ENCODE data around the gene RAP1A.
"Not testable (repeated sequence)": the region's sequence is repeated elsewhere in the genome, so short reads cannot be mapped to it uniquely, and the experiment has no call there.

Gene RAP1A

GRCh38 chr1:111671852-111672251, 52.3 kb downstream of the RAP1A start:
- DNase-seq, result no peak

GRCh38 chr1:111672331-111672730, 52.7 kb downstream of the RAP1A start:
- no peak for DNase-seq

- no peak for DNase-seq
These were observed 58.0 kb downstream of the RAP1A start for GRCh38 chr1:111677604-111678003.

GRCh38 chr1:111679541-111679940, 60.0 kb downstream of the RAP1A start:
- no peak for DNase-seq

- not testable (repeated sequence) for DNase-seq
These were observed 60.7 kb downstream of the RAP1A start for GRCh38 chr1:111680212-111680800.

- DNase-seq, result not testable (repeated sequence)
These were observed 65.9 kb downstream of the RAP1A start for GRCh38 chr1:111685293-111686153.

GRCh38 chr1:111690306-111690617, 70.7 kb downstream of the RAP1A start:
- DNase-seq, result no peak

GRCh38 chr1:111691886-111692285, 72.3 kb downstream of the RAP1A start:
- no peak for DNase-seq

GRCh38 chr1:111695801-111696200, 76.2 kb downstream of the RAP1A start:
- no peak for DNase-seq

- no peak for DNase-seq
These were observed 76.7 kb downstream of the RAP1A start for GRCh38 chr1:111696330-111696729.

GRCh38 chr1:111699268-111699667, 79.7 kb downstream of the RAP1A start:
- DNase-seq, result no peak

- no peak for DNase-seq
These were observed 83.0 kb downstream of the RAP1A start for GRCh38 chr1:111702504-111703050.

GRCh38 chr1:111704240-111704639, 84.7 kb downstream of the RAP1A start:
- DNase-seq, result no peak

GRCh38 chr1:111704776-111705175, 85.2 kb downstream of the RAP1A start:
- no peak for DNase-seq

GRCh38 chr1:111705841-111706240, 86.3 kb downstream of the RAP1A start:
- no peak for DNase-seq

GRCh38 chr1:111706921-111707320, 87.3 kb downstream of the RAP1A start:
- DNase-seq, result no peak

GRCh38 chr1:111707906-111708305, 88.3 kb downstream of the RAP1A start:
- peak in 1 of 3 donors; percentile 7 for DNase-seq

- no peak for DNase-seq
These were observed 90.4 kb downstream of the RAP1A start for GRCh38 chr1:111709986-111710385.

GRCh38 chr1:111716333-111716732, 96.7 kb downstream of the RAP1A start:
- no peak for DNase-seq

- no peak for DNase-seq
These were observed 97.9 kb downstream of the RAP1A start for GRCh38 chr1:111717450-111717849.

- no peak for DNase-seq
These were observed 99.5 kb downstream of the RAP1A start for GRCh38 chr1:111719135-111719534.

GRCh38 chr1:111719674-111720132, 100.1 kb downstream of the RAP1A start:
- DNase-seq, result no peak

GRCh38 chr1:111720274-111720976, 100.8 kb downstream of the RAP1A start:
- DNase-seq, result no peak

Measured in suppressor macrophage treated with lipopolysaccharide for 1 hour (primary cell).